Posterior vena cava (tissue), 2 donors: ENCODE results near the gene GPR108. TPM values are rescaled to one million over a fixed set of nuclear protein-coding genes. Genes with fewer than 3 reads are reported as not detected.
"Not testable (repeated sequence)": the region's sequence is repeated elsewhere in the genome, so short reads cannot be mapped to it uniquely, and the experiment has no call there.

ENCODE experiments used
- DNase-seq: peaks from one replicate; pipeline ENCODE4 v3.0.0-alpha.2; 2020; ENCODE audit warnings: low spot score
- intact Hi-C, 2 donors: fragments of 100-400 bp; cut with DNase I; formaldehyde crosslinking; loops; one replicate each; pipeline versions ENCODE4 v1.14.1 to v1.14.2; 2022 to 2023
- total RNA-seq, 2 donors: library from RNA; stranded (reverse); fragmentation: NEBNext Ultra II Directional; extraction: Animal tissue kit (Norgen Biotek cat#: 25700); gene quantifications; one replicate each; pipeline ENCODE4 v1.2.1, GENCODE V29; 2021
- donor health status: DM: yes; HTN: yes; CAD: no.
- donor health status: DM: yes; HTN: yes; CAD: no.

GPR108 gene
- total RNA-seq, 2 donors from 2014 or later, result 39.3 to 43.4 TPM

DNA sequence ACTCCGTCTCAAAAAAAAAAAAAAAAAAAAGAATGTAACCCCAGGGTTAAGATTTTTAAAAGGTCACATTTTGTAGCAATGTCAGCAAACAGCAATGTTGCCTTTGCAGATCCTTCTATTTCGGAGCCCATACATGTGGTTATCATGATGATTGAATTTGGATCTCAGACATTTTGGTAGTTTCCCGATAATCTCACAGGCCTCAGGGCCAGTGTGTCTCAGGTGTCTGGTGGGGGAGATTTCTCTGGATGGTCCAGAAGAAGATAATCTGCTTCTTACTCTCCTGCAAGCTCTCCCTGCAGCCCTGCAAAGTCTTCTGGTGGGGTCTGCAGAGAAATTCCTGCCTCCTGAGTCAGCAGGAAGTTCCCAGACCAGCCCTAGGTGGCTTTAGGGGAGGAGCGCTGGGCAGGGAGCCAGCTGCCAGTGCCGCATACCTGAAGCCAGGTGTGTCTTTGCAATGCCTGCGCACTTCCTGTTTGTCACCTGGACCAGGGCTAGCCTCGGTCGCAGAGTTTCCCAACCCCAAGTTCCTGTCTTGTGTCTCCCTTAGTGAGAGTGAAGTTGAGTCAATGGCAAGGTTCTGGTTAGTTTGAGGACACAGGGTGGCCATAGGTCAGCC lies 28.5 kb upstream of the GPR108 start:
- intact Hi-C loops, result no loop called here
- DNase-seq, result no peak

DNA sequence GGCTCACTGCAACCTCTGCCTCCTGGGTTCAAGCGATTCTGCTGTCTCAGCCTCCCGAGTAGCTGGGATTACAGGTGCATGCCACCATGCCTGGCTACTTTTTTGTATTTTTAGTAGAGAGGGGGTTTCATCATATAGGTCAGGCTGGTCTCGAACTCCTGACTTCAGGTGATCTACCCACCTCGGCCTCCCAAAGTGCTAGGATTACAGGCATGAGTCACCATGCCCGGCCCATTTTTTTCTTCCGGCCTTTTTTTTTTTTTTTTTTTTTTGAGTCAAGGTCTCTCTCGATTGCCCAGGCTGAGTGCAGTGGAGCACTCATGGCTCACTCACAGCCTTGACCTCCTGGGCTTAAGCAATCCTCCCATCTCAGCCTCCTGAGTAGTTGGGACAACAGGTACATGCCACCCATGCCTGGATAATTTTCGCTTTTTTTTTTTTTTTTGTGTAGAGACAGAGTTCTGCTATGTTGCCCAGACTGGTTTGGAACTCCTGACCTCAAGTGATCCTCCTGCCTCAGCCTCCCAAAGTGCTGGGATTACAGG lies 24.9 kb upstream of the GPR108 start:
- intact Hi-C loops, result not testable (repeated sequence)

DNA sequence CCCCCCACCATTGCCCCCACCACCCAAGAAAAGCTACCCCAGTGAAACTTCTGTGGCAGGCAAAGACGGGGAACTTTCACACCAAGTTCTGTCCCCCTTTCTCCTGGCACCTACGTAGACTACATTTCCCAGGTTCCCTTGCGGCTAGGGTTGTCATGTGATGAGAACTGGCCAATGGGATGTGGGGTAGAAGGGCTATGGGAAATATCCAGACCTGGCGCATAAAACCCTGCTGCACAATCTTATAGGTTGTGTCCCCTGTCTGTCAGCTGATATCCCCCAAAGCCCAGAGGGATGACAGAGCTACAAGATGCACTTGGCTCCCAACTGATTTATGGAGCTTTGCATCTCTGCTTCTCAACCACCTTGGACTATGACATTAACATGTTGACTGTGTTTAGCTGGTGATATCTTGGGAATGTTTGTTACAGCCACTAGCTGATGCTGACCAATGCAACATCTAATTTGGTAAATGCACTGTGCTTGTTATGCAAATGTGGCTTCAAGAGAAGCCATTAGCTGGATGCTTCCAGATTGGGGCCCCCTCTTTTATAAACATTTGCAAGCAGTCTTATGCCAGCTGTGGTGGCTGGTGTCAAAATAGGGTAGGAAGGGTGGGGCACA lies 23.8 kb upstream of the GPR108 start:
- no peak for DNase-seq
- intact Hi-C loops, result no loop called here

More for the DNA sequence above, 24.9 kb upstream of the GPR108 start:
- DNase-seq, result not testable (repeated sequence)

DNA sequence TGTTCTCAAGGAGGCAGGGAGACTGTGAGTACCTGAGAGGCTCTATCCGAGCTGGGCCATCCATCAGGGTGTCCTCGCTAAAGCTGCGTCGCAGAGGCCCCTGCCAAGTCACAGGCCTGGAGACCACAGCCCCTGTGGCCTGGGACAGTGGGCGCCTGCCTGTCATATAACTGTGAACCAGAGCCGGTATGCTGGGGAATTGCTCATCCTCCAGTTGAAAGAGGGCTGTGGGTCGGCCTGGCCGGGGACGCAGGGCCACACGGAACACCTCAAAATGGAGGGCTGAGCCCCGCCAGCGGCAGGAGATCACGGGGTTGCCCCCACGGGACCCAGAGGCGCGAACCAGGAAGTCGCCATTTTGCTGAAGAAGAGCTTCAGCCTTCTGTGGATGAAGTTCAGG lies 23.2 kb upstream of the GPR108 start:
- intact Hi-C loops, result no loop called here
- no peak for DNase-seq

DNA sequence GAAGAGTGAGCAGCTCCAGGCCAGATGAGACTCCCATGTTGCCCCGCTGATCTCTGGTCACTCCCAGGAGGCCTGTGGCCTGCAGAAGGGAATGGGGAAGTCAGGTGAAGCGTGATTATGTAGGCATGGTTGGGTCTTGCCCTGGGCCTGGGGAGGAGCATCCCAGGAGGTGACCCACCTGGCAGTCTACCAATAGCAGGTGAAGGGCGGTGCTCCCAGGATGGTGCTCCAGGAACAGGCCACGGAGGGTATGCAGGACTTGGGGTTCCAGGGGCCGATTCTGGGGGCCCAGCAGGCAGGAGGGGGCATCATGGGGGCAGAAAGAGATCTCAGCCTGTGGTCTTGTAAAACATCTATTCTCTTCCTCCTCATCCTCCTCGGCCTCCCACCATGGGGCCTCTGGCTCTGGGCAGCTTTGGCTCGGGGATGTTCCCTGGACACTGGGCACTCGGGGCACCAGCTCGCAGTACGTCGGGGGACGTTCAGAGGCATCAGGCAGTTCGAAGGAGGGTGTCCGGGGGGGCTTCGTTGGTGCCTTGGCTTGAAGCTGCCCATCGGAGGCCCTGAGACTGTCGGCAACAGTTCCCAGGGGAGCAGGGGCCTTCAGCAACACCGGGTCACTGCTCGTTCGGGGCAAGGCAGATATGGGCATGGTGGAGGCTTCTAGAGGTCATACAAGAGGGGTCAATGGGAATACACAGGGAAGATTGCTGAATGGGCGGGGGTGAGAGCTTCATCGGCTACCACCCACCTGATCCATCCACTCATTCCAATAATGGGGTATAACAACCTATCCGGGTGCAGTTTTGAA lies 17.5 kb upstream of the GPR108 start:
- intact Hi-C loops, result no loop called here
- no peak for DNase-seq

DNA sequence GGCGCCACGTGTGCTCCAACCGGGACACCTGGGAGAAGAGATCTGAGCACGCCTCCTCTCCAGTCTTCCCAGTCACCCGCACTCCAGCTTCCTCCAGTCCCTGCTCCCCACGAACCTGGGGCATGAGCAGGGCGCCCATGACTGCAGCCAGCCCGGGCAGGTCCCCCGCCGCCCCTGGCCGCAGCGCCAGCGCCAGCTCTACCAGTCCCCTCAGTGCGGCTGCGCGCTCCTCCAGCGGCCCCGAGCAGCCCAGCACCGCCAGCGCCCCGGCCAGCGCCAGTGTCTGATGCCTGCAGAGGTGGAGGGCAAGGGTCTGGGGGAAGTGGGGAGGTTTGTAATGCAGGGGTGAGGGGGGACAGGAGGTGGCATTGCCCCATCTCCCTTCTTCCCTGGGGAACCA lies 16.8 kb upstream of the GPR108 start:
- intact Hi-C loops, result no loop called here
- no peak for DNase-seq

DNA sequence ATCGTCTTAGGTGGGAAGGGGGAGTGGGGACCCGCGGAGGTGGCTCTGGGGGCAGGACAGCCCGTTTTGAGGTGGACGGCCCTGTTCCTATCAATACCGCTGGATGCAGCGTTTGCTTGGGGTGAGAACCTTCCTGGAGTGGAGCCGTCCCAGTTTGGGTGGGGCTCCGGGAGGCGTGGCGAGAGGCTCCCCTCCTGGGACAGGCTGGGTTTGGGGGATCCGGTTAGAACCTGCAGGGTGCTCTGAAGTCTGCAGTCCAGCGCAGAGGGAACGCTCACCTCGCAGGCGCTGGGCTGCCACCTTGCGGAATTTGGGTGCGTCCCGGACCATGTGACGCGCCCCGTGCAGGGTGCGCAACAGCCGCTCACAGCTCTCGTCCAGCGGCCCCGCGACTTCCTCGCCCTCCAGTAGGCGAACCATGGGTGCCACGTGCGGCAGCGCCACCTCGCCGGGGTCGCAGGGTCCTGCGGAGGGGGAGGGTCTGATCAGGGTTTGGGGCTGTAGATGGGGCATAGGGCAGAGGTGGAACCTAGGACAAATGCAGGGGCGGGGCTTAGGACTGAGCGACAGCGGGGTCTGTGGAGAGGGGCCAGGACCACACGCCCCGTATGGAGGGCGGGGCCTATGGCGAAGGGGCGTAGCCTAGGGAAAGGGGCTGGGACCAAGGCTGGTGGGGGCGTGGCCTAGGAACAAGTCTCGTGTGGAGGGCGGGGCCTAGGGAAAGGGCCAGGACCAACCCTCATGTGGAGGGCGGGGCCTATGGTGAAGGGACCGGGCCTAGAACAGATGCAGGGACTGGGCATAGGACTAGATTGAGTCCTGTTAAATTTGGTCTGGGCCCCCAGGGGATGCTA lies 16.0 kb upstream of the GPR108 start:
- intact Hi-C loops, result no loop called here
- DNase-seq, result peak; percentile 95

DNA sequence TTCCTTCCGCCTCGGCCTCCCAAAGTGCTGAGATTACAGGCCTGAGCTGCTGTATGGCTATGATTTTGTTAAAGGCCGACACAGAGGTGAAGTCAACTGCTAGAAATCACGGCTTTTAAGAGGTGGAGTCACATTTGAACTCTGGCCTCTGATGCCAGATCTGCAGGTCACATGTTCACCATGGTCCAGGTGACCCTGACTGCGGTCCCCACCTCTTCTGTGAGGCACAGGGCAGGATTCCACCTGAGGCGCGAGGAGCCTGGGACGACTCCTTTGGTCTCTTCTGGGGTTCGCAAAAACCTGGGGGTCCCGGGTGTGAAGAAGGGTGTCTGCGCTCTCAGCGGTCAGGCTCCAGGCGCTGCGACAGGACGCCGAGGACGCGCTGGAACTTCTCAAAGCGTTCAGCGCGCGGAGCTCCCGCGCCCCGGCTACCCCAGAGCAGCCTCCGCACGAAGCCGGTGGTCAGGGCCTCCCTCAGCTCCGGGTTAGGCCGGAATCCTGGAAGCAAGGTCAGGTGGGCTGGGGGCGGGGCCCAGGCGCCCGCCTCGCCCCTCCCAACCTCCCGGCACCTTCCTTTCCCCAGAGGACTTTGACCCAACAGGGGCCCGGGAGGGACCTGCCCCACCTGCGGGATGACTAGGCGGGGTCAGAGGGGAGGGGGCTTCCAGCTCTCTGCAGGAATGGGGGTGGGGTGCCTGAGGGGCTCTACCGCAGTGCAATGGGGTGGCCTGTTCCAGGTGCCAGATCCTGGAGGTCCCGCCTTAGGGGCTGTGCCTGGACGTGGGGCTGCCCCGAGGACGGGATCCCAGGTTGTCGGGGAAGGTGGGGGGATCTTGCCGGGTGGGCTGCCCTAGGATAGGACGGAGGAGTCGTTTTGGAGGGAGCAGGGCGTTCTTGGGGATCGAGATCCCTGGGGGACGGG lies 15.1 kb upstream of the GPR108 start:
- intact Hi-C loops, result no loop called here
- DNase-seq, result no peak

DNA sequence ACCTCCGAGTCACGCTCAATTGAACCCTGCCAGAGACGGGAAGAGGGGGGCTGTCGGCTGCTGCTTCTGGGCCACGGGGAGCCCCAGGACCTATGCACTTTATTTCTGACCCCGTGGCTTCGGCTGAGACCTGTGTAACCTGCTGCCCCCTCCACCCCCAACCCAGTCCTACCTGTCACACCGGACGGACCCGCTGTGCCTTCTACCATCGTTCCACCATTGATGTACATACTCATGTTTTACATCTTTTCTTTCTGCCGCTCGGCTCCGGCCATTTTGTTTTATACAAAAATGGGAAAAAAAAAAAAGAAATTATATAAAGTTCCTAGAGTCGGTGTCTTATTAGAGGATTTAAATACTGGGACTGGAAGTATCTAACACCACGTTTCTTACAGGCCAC lies 13.8 kb upstream of the GPR108 start:
- DNase-seq, result no peak
- intact Hi-C loops, result no loop called here

DNA sequence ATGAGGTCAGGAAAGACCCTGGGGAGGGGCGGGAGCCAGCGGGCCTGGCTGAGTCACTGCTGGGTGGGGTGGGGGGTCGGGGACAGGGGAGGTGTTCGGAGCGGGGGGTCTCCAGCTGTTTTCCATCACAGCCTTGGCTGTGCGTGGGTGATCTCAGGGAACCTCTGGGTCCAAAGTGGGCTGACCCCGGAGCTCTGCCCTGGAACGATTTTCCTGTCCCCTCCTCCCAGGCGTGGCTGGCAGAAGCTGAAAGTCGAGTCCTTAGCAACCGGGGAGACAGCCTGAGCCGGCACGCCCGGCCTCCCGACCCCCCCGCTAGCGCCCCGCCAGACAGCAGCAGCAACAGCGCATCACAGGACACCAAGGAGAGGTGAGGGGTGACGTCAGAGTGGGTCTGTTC lies 12.7 kb upstream of the GPR108 start:
- intact Hi-C loops, result no loop called here
- no peak for DNase-seq

DNA sequence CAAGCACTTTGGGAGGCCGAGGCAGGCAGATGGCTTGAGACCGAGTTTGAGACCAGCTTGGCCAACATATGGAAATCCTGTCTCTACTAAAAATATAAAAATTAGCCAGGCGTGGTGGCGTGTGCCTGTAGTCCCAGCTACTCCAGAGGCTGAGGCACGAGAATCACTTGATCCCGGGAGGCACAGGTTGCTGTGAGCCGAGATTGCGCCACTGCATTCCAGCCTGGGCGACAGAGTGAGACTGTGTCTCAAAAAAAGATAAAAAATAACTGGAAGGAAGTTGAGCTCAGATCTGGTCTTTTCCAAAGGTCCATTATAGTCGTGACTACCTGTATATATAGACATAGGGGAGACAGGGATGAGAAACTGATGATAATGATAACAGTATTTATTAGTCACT lies 11.2 kb upstream of the GPR108 start:
- DNase-seq, intact Hi-C loops: not testable (repeated sequence)

DNA sequence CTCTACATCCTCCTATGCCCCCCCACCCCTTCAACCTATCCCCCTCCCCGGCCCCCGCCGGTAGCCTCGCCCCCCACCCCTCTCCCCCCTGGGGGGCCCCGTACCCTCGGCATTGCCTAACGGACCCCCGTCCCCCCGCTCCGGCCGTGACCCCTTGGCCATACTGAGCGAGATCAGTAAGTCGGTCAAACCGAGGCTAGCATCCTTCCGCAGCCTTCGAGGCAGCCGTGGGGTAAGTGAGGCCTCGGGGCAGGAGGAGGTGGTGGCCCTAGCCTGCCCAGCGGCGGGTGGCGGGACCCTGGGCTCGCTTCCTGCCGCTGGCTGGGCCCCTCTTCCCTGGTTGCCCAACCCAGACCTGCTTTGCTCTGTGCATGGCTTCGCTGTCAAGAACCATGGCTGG lies 8.6 kb upstream of the GPR108 start:
- DNase-seq, result no peak
- intact Hi-C loops, result no loop called here

DNA sequence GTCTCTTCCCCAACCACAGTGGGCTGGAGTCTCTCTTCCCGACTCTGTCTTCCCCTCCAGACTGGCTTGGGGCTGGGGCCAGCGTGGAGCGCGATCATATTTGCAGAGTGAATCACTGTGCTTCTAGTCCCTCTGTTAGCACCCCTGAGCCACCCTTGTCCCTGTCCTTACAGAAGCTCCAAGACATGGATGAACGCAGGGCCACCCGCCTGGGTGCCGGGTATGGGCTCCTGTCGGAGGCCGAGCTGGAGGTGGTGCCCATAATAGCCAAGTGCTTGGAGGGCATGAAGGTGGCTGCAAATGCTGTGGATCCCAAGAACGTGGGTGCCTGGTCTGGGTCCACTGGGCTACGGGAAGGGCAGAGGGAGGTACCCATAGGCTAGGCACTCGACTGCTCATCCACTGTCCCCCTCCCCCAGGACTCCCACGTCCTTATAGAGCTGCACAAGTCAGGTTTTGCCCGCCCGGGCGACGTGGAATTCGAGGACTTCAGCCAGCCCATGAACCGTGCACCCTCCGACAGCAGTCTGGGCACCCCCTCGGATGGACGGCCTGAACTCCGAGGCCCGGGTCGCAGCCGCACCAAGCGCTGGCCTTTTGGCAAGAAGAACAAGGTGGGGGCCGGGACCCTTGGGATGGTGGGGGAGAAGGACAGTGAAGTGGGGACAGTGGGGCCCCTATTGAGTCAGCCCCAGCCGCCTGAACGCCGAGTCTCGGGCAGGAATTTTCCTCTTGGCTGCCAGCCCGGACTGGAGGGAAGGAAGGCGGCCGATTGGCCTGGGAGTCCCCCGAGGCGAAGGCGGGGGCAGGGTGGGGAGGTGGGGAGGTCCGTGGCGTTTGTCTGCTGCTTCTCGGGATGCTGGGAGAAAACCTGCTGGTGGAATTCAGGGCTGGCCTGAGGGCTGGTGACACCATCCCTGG lies 7.3 kb upstream of the GPR108 start:
- intact Hi-C loops, result no loop called here
- peak; percentile 95 for DNase-seq

DNA sequence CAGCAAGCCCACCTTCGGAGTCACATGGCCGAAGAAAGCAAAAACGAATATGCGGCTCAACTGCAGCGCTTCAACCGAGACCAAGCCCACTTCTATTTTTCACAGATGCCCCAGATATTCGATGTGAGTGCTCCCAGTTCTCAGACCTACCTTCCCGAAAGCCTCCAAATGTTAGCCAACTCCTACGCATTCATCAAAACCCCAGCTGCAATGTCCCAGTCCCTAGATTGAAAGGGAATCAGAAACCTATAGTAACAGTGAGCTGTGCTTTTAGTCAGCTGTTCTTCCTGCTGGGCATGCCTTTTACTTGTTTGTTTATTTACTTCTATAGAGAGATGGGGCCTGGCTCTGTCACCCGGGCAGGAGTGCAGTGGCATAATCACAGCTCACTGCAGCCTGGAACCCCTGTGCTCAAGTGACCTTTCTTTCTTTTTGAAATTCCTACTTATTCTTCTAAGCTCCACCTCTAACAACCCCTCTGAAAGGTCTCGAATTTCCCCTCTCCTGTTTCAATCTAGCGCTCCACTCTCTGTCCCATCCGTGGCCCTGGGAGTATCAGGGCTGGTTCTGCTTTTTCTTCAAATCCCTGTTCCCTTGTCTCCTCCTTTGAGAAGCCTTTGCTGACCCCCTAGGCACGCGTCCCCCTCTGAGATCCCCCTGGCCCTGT lies 6.5 kb upstream of the GPR108 start:
- DNase-seq, result peak; percentile 49
- intact Hi-C loops, result no loop called here

DNA sequence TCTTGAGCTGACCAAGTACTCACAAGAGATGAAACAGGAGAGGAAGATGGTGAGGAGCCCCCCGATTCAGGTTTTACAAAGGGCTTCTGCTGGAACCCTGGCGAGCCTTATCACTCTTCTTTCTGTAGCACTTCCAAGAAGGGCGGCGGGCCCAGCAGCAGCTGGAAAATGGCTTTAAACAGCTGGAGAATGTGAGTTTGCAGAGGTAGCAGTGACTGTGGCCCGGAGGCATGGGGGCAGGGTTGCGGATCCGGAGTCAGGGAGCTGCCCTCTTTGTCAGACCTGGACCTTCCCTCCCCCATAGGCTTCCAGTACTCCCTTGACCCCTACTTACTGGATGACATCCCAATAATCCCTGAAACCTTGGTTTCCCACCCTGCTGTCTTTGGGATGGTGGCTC lies 5.7 kb upstream of the GPR108 start:
- intact Hi-C loops, result no loop called here
- no peak for DNase-seq

DNA sequence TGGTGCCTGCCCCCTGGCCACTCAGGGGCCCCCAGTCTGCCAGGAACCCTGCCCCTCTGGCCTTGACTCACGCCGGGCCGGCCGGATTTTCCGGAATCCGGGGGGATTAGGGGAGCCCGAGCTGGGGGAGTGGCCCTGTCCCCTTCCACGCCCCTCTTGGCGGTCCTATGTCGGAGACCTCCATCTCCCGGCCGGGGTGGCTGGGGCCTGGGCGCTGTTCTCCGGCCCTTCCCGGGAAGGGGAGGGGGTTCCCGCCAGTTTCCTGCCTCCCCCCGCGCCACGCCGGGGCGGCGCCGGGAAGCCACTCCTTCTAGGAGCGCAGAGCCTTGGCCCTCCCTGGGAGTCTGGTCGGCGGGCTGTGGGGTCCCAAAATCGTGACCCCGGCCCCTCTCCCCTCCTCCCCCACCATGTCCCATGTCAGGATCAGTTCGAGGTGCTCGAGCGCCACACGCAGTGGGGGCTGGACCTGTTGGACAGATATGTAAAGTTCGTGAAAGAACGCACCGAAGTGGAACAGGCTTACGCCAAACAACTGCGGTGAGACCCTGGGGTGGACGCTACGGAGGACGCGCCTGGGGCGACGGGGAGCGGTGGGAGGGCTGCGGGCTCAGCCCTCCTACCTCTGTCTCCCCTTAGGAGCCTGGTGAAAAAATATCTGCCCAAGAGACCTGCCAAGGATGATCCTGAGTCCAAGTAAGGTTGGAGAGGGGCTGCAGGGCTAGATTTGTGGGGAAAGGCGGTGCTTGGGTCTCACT lies 3.4 kb upstream of the GPR108 start:
- DNase-seq, result peak; percentile 91
- intact Hi-C loops, result no loop called here
